ENCODE results near the gene PYGL.

- TF ChIP-seq CTCF (conservative IDR thresholded peaks at IDR 0.05): 0 out of 2 replicates have a peak, but pooled peaks have one; percentile 11
- no peak for TF ChIP-seq EZH2 (IDR thresholded peaks at IDR 0.05; ENCODE audit: low read depth)
These were observed 881 bp downstream of the PYGL start for GRCh38 chr14:50943261-50943942.

Data from PC-9 (cell line).